ENCODE data around the gene ROCK2. TPM values are rescaled to one million over a fixed set of nuclear protein-coding genes. Genes with fewer than 3 reads are reported as not detected.
"Not testable (repeated sequence)": the region's sequence is repeated elsewhere in the genome, so short reads cannot be mapped to it uniquely, and the experiment has no call there.

ROCK2 gene
- total and polyA plus RNA-seq, 2 of the 13 experiments (the other 11 are each of a cell fraction or from before 2014, with no cell fraction given): 38.1 to 119 TPM

GRCh38 chr2:11231193-11231592, 113.2 kb downstream of the ROCK2 start:
- Histone ChIP-seq H3K36me3 (replicated peaks in 1 of 2; ENCODE audit: control insufficient read depth in 1 of 2, insufficient read depth in 2 of 2, low read length in 2 of 2) (peaks cover 20 to 83% of the 10 kb centered on the region in 2 experiments), H3K79me2 (ENCODE audit: insufficient read depth, low read length) (peaks cover 70% of the 10 kb centered on the region), H4K20me1 (ENCODE audit: insufficient read depth, low read length) (peaks cover 52% of the 10 kb centered on the region)
- ATAC-seq; H3K9ac ChIP-seq (ENCODE audit: insufficient read depth, low read depth, low read length); FAIRE-seq; H2AFZ ChIP-seq (ENCODE audit: low read length); H3K27ac ChIP-seq (ENCODE audit: extremely low read length, insufficient read depth, low read length); H3K4me2 ChIP-seq (ENCODE audit: low read depth, low read length); CTCF ChIA-PET (ENCODE audit: low intra/inter-chr PET ratio, low total read pairs); H3K9me3 ChIP-seq (ENCODE audit: low read length); in situ Hi-C loops (cut with HindIII; ENCODE audit: extremely low pct_ligation_motif_present, low pct_unique_long_range_greater_than_20kb); DNase-seq (ENCODE audit: low spot score); BruUV-seq (replicated peaks); H3K4me3 ChIP-seq (replicated peaks in 1 of 3; ENCODE audit: insufficient read depth in 1 of 3, low read depth in 2 of 3, low read length in 3 of 3); H3K4me1 ChIP-seq (ENCODE audit: insufficient read depth, low read length); intact Hi-C loops (cut with micrococcal nuclease; ENCODE audit: unreplicated experiment); H3K27me3 ChIP-seq (ENCODE audit: control insufficient read depth in 1 of 2, insufficient read depth in 2 of 2, low read length in 2 of 2): not testable (repeated sequence)
- POLR2A ChIA-PET: interaction anchor here (0.7 kb wide), 1 partner anchor 96 kb away, joined by 3 read pairs; no protein-coding TSS in a partner anchor
- WGBS (ENCODE audit: low lambda C conversion rate): 90% methylated on average over 11 of the region's 11 CpGs
- peak; percentile 92 for TF ChIP-seq RBM22 (optimal IDR thresholded peaks at IDR 0.05; ENCODE audit: low read length)

GRCh38 chr2:11228692-11229091, 115.7 kb downstream of the ROCK2 start:
- peaks cover 55% of the 10 kb centered on the region for H3K79me2 ChIP-seq (ENCODE audit: insufficient read depth, low read length)
- 96% methylated on average over 1 of the region's 1 CpG for WGBS (ENCODE audit: low lambda C conversion rate)
- no peak overlapping the region for H2AFZ ChIP-seq (ENCODE audit: low read length)
- no peak for DNase-seq (ENCODE audit: low spot score)
- in situ Hi-C loops (cut with HindIII; ENCODE audit: extremely low pct_ligation_motif_present, low pct_unique_long_range_greater_than_20kb) (no loop called here), intact Hi-C loops (cut with micrococcal nuclease; ENCODE audit: unreplicated experiment) (no loop called here)
- BruUV-seq (replicated peaks): no TSS peak
- no peaks in the 10 kb centered on the region for H3K27me3 ChIP-seq (ENCODE audit: control insufficient read depth in 1 of 2, insufficient read depth in 2 of 2, low read length in 2 of 2)
- no peak overlapping the region for H3K4me3 ChIP-seq (replicated peaks in 1 of 3; ENCODE audit: insufficient read depth in 1 of 3, low read depth in 2 of 3, low read length in 3 of 3)
- no peak for FAIRE-seq
- ChIA-PET CTCF (ENCODE audit: low intra/inter-chr PET ratio, low total read pairs) (no interaction called here), POLR2A (no interaction called here)
- H3K27ac ChIP-seq (ENCODE audit: extremely low read length, insufficient read depth, low read length): no peak overlapping the region
- H3K4me2 ChIP-seq (ENCODE audit: low read depth, low read length): no peak overlapping the region
- TF ChIP-seq TRIM22 (IDR thresholded peaks at IDR 0.05) (0 out of 2 replicates have a peak, but pooled peaks have one; percentile 47), ZNF790 (CRISPR knock-in tag; IDR thresholded peaks at IDR 0.05; ENCODE audit: borderline replicate concordance) (no peak), NFRKB (IDR thresholded peaks at IDR 0.05) (peak; percentile 11; the same call in 1 of the 2 replicates)
- no peak overlapping the region for H3K9ac ChIP-seq (ENCODE audit: insufficient read depth, low read depth, low read length)
- no peaks in the 10 kb centered on the region for H3K4me1 ChIP-seq (ENCODE audit: insufficient read depth, low read length)
- H4K20me1 ChIP-seq (ENCODE audit: insufficient read depth, low read length): peaks cover 50% of the 10 kb centered on the region
- H3K9me3 ChIP-seq (ENCODE audit: low read length): no peaks in the 10 kb centered on the region
- H3K36me3 ChIP-seq (replicated peaks in 1 of 2; ENCODE audit: control insufficient read depth in 1 of 2, insufficient read depth in 2 of 2, low read length in 2 of 2): peaks cover 21 to 80% of the 10 kb centered on the region in 2 experiments
- ATAC-seq: no peak

Measured in HepG2 (cell line).